ENCODE measurements around the gene KCNMA1.
A peak's percentile ranks its signal among the peaks of the same experiment; 100 is the strongest.

KCNMA1 gene

GRCh38 chr10:77010430-77010829 is 627.2 kb downstream of the KCNMA1 start:
- Histone ChIP-seq H3K4me3 (no peak overlapping the region), H3K9me3 (replicated peaks in 1 of 11) (no peaks in the 10 kb centered on the region), H3K4me2 (peak overlapping the region in 9 of 11 experiments; percentile 43 to 72 (median 60); a peak in 17 of 22 replicates), H3K27ac (no peak overlapping the region), H3K36me3 (no peaks in the 10 kb centered on the region; a peak in 1 of 22 replicates), H4K20me1 (no peaks in the 10 kb centered on the region), H3K9ac (no peak overlapping the region), H3K27me3 (no peaks in the 10 kb centered on the region), H3K4me1 (peaks cover 0 to 13% (median 8%) of the 10 kb centered on the region in 10 experiments; a peak in 15 of 20 replicates)
- no peak for TF ChIP-seq Cebpa-rat (IDR thresholded peaks at IDR 0.05)

- no peak overlapping the region for H3K27ac ChIP-seq
- H3K9me3 ChIP-seq (replicated peaks in 1 of 11) = no peaks in the 10 kb centered on the region
- H4K20me1 ChIP-seq = no peaks in the 10 kb centered on the region
- no peak overlapping the region for H3K4me3 ChIP-seq
- no peak overlapping the region for H3K4me2 ChIP-seq
- no peaks in the 10 kb centered on the region for H3K27me3 ChIP-seq
- H3K4me1 ChIP-seq = peaks cover 0 to 13% (median 8%) of the 10 kb centered on the region in 10 experiments; a peak in 15 of 20 replicates
- no peaks in the 10 kb centered on the region; a peak in 1 of 22 replicates for H3K36me3 ChIP-seq
- no peak for TF ChIP-seq Cebpa-rat (IDR thresholded peaks at IDR 0.05)
- H3K9ac ChIP-seq = no peak overlapping the region
Observed at GRCh38 chr10:77007834-77008233, 629.8 kb downstream of the KCNMA1 start.

- no peaks in the 10 kb centered on the region for H3K27me3 ChIP-seq
- H3K9ac ChIP-seq = no peak overlapping the region
- H3K4me2 ChIP-seq = no peak overlapping the region
- no peak for TF ChIP-seq Cebpa-rat (IDR thresholded peaks at IDR 0.05)
- H4K20me1 ChIP-seq = no peaks in the 10 kb centered on the region
- H3K9me3 ChIP-seq (replicated peaks in 1 of 11) = no peaks in the 10 kb centered on the region
- H3K36me3 ChIP-seq = no peaks in the 10 kb centered on the region; a peak in 1 of 22 replicates
- H3K27ac ChIP-seq = no peak overlapping the region
- no peak overlapping the region for H3K4me3 ChIP-seq
- peaks cover 0 to 17% (median 8%) of the 10 kb centered on the region in 10 experiments; a peak in 15 of 20 replicates for H3K4me1 ChIP-seq
Observed at GRCh38 chr10:77006836-77007511, 630.6 kb downstream of the KCNMA1 start.

- Histone ChIP-seq H4K20me1 (no peaks in the 10 kb centered on the region), H3K9ac (no peak overlapping the region), H3K27me3 (no peaks in the 10 kb centered on the region), H3K4me2 (no peak overlapping the region), H3K36me3 (no peaks in the 10 kb centered on the region), H3K9me3 (replicated peaks in 1 of 11) (no peaks in the 10 kb centered on the region), H3K4me3 (no peak overlapping the region), H3K4me1 (peaks cover 0 to 16% (median 8%) of the 10 kb centered on the region in 10 experiments; a peak in 15 of 20 replicates), H3K27ac (no peak overlapping the region)
- TF ChIP-seq Cebpa-rat (IDR thresholded peaks at IDR 0.05) = no peak
Observed at GRCh38 chr10:77005871-77006270, 631.7 kb downstream of the KCNMA1 start.

GRCh38 chr10:77004917-77005564 is 632.6 kb downstream of the KCNMA1 start:
- Histone ChIP-seq H3K4me3 (no peak overlapping the region), H3K4me2 (no peak overlapping the region), H3K9ac (no peak overlapping the region), H4K20me1 (no peaks in the 10 kb centered on the region), H3K27ac (no peak overlapping the region), H3K27me3 (no peaks in the 10 kb centered on the region), H3K4me1 (peaks cover 0 to 8% (median under 1%) of the 10 kb centered on the region in 10 experiments; a peak in 11 of 20 replicates), H3K36me3 (no peaks in the 10 kb centered on the region), H3K9me3 (replicated peaks in 1 of 11) (no peaks in the 10 kb centered on the region)
- no peak for TF ChIP-seq Cebpa-rat (IDR thresholded peaks at IDR 0.05)

- Histone ChIP-seq H3K4me3 (no peak overlapping the region), H3K27me3 (no peaks in the 10 kb centered on the region)
- no peak for TF ChIP-seq Cebpa-rat (IDR thresholded peaks at IDR 0.05)
Observed at GRCh38 chr10:77002872-77003271, 634.7 kb downstream of the KCNMA1 start.

GRCh38 chr10:77001206-77001605 is 636.4 kb downstream of the KCNMA1 start:
- no peak for TF ChIP-seq Cebpa-rat (IDR thresholded peaks at IDR 0.05)
- Histone ChIP-seq H3K9ac (no peak overlapping the region), H3K4me2 (no peak overlapping the region), H3K27ac (no peak overlapping the region), H3K4me3 (no peak overlapping the region), H3K27me3 (no peaks in the 10 kb centered on the region), H3K9me3 (replicated peaks in 1 of 11) (no peaks in the 10 kb centered on the region), H3K36me3 (no peaks in the 10 kb centered on the region), H3K4me1 (peaks cover 0 to 6% (median 0%) of the 10 kb centered on the region in 10 experiments; a peak in 1 of 20 replicates), H4K20me1 (no peaks in the 10 kb centered on the region)

More at GRCh38 chr10:77002872-77003271, 634.7 kb downstream of the KCNMA1 start:
- Histone ChIP-seq H3K36me3 (no peaks in the 10 kb centered on the region), H3K4me2 (0 out of 22 replicates have a peak overlapping the region, but pooled peaks of 1 of the 11 experiments have one; percentile 21), H3K9me3 (replicated peaks in 1 of 11) (no peaks in the 10 kb centered on the region), H3K4me1 (peaks cover 0 to 6% (median 0%) of the 10 kb centered on the region in 10 experiments; a peak in 1 of 20 replicates), H3K9ac (no peak overlapping the region), H4K20me1 (no peaks in the 10 kb centered on the region), H3K27ac (no peak overlapping the region)

- Histone ChIP-seq H4K20me1 (no peaks in the 10 kb centered on the region), H3K36me3 (no peaks in the 10 kb centered on the region), H3K27ac (no peak overlapping the region), H3K4me3 (no peak overlapping the region), H3K4me1 (peaks cover 0 to 6% (median 0%) of the 10 kb centered on the region in 10 experiments; a peak in 1 of 20 replicates), H3K9ac (no peak overlapping the region), H3K4me2 (no peak overlapping the region), H3K9me3 (replicated peaks in 1 of 11) (no peaks in the 10 kb centered on the region), H3K27me3 (no peaks in the 10 kb centered on the region)
- no peak for TF ChIP-seq Cebpa-rat (IDR thresholded peaks at IDR 0.05)
Observed at GRCh38 chr10:76998451-76998850, 639.2 kb downstream of the KCNMA1 start.

GRCh38 chr10:76997631-76998030 is 640.0 kb downstream of the KCNMA1 start:
- no peak overlapping the region for H3K4me3 ChIP-seq
- H3K27me3 ChIP-seq = no peaks in the 10 kb centered on the region
- no peak overlapping the region for H3K9ac ChIP-seq
- H4K20me1 ChIP-seq = no peaks in the 10 kb centered on the region
- H3K4me2 ChIP-seq = no peak overlapping the region
- H3K4me1 ChIP-seq = 0 out of 20 replicates have a peak, but pooled peaks cover 0 to 1% (median 0%) of the 10 kb centered on the region in 10 experiments
- H3K9me3 ChIP-seq (replicated peaks in 1 of 11) = no peaks in the 10 kb centered on the region
- H3K36me3 ChIP-seq = no peaks in the 10 kb centered on the region
- H3K27ac ChIP-seq = no peak overlapping the region
- no peak for TF ChIP-seq Cebpa-rat (IDR thresholded peaks at IDR 0.05)

Measured in BLaER1 treated with 17β-estradiol and CSF1 and Interleukin-3, amounts not matched to agents 10 nM and 100 nM (cell line).